Measurements from ENCODE around the gene ROBO4.
A peak's percentile ranks its signal among the peaks of the same experiment; 100 is the strongest.

Gene ROBO4

DNA sequence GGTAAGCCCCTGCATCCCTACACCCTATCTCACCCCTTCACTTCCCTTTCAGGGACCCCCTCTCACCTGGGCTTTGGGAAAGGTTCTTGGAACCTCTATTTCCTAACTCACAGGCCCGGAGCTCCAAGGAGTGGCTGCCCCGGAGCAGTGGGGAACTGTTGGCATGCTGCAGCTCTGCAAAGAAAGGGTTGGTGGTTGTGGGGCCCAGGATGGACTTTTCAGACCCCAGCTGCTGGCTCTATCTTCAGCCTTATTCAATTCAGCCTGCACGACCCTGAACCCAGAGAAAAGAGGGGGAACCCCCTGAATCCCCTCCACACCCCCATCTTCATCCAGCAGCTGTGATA, 10.0 kb downstream of the ROBO4 start:
- no peak for DNase-seq

DNA sequence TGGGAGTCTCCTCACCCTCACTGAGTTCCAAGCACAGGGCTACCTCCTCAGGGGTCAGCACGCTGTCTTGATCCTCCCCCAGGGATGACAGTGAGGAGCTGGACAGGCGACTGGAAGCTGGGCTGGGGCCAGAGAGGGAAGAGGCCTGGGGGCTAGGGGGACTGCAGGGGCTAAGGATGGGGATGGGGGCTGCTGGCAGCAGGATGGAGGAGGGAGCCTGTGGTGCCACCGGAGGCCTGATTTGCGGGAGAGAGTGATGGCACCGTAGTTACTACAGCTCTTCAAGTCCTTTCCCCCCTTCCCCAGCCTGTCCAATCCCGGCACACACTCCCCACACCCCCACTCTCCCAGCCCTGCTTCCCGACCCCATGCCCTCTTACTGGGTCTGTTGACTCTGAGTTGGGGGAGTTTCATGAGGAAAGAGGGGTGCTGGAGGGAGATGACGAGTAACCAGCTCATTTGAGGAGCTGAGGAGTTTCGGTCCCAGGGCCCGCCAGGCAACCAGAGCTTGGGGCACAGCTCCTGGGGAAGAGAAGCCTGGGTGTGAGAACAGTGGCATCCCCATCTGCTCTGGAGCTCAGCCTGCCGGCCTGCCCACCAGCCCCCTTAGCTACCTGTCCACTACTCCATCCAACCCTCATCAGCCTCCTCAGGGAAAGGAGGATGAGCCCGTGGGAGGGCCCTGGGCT, 10.5 kb downstream of the ROBO4 start:
- DNase-seq, result no peak

DNA sequence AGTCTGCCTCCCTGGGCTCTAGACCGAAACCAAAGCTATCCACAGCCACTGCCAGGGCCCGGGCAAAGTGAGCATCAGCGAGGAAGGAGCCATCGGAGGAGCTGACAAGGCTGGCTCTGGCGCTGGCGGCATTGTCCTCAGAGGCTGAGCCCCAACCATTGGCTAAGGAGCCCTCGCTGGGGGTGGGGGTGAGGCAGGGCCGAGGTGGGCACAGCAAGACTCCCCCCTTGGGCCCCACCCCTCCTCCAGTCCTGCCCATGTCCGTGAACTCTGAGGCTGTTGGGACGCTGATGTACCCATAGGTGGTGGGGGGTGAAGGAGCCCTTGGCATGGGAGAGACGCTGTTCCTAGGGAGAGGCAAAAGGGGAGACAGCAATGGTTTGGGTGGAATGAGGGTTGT, 11.2 kb downstream of the ROBO4 start:
- DNase-seq, result no peak

DNA sequence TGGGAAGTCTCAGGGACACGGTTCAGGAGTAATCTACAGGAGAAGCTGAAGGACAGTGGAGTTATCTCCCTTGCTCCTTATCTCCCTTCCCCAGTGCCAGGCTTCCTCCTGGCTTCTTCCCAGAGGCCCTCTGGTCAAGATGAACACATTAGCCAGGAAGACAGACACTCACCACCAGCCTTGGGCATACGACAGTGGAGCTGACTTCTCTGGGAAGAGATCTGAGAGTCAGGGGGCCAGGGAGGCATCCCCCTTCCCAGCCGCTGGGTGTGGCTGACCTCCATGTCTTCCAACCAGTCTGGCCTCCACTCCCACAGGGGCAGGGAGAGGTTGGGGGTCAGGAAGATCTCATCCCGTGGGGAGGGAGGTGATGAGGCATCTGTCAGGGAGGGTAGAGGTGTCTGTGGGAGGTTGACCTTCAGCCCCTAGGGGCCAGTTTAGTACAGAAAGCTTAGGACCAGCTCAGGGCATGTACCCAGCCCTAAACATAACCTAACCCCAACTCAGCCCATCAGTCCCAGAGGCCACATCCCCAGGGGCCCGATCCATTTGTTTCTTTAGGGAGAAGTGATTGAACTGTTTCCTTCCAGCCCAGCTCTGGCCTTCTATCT, 12.7 kb downstream of the ROBO4 start:
- DNase-seq, result no peak

DNA sequence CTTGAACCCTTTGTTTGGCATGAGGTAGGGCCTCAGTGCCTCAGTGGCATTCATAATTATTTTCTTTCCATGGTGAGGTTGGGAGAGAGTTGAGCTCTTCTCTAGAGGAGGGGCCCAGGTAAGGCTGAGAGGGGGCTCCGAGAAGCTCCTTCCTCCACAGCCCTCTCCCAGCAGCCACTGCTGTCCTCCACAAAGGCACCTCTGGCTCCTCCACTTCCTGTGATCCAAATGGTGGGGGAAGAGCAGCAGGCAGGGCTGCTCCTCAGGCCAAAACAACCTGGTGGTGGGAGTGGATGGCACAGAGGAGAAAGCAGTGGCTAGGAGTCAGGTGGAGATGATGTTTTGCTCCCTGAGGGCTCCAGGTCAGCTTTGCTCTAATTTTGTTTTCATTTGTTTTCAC, 13.3 kb downstream of the ROBO4 start:
- DNase-seq, result no peak

DNA sequence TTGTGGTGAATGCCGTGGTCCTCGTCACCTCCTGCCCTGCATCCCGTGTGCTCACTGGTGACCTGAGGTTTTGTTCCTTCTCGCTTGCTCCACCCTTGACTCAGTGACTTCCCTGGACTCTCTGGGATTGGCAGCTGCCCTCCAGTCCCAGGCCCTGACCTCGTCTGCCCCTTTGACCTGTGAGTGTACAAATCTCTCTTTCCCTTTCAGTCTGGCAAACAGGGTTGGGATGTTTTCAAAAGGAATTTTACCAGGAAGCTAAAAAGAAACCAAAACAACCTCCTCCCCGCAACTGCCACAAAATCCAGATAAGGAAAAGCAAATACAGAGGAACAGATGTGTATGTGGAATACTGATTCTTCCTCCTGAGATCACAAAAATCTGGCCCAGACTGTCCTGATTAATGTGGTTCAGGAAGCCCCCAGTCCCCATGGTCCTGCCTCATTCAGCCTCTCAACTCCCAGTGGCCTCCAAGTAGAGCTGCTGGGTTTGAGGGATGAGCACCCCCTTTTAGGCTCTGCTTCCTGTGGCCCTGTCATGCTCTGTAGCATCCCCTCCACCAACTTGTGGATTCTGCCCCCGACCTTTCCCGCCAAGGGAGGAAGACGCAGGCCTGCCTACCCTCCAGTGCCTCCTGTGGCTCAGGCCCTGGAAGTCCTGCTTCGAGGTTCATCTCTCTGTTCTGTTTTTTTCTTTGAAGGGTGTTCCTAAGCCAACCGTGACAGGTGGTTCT, 15.2 kb downstream of the ROBO4 start:
- DNase-seq, result no peak

DNA sequence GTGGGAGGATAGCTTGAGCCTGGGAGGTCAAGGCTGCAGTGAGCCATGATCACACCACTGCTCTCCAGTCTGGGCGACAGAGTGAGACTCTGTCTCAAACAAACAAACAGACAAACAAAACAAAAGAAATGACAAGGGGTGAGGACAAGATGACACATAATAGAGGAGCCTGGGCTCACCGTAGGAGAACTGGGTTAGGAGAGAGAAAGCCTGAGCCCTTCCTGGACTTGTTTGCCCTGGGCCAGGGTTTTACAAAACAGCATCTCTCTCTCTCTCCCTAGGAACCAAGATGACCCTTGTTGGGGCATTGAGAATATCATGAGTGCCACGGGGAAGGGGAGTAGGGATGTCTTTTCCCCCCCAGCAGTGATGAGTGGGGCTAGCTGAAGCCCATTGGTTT, 16.7 kb downstream of the ROBO4 start:
- DNase-seq, result no peak

DNA sequence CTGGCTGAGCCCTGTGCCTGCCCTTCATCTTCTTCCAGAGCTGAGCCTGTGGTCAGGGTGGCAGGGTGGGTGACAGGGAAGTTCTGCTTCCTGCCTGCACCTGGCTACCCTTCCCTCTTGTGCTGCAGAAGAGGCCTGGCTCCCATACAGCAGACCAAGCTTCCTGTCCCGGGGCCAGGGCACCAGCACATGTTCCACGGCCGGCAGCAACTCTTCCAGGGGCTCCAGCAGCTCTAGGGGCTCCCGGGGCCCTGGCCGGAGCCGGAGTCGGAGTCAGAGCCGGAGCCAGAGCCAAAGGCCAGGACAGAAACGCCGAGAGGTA, 17.4 kb downstream of the ROBO4 start:
- no peak for DNase-seq

DNA sequence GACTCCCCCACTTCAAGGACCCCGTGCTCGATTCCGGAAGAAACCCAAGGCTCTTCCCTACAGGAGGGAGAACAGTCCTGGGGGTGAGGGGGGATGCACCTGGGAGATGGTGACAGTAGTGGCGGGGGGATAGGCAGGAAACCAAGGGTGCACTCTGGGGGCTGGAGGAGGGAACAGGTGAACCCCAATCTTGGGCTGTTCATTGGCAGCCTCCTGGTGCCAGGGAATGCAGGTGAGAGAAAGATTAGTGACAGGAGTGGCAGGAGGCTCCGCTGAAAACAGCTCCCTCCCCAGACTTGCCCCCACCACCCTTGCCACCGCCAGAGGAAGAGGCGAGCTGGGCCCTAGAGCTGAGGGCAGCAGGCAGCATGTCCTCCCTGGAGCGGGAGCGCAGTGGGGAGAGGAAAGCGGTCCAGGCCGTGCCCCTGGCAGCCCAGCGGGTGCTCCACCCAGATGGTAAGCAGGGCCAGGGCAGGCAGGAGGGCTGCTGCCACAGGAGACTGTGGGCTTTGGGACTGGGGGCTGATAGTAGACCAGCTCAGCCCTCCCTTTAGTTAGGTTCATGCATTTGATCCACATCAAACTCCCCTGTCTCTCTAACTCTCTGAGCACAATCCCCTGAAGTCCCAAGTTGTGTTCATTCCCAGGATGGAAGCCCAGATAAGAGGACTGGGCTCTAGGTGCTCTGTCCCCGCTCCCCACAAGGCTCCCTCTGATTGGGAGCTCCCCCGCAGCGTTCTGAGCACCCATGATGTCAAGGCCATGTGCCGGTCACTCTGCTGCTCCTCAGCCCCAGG, 18.0 kb downstream of the ROBO4 start:
- no peak for DNase-seq

DNA sequence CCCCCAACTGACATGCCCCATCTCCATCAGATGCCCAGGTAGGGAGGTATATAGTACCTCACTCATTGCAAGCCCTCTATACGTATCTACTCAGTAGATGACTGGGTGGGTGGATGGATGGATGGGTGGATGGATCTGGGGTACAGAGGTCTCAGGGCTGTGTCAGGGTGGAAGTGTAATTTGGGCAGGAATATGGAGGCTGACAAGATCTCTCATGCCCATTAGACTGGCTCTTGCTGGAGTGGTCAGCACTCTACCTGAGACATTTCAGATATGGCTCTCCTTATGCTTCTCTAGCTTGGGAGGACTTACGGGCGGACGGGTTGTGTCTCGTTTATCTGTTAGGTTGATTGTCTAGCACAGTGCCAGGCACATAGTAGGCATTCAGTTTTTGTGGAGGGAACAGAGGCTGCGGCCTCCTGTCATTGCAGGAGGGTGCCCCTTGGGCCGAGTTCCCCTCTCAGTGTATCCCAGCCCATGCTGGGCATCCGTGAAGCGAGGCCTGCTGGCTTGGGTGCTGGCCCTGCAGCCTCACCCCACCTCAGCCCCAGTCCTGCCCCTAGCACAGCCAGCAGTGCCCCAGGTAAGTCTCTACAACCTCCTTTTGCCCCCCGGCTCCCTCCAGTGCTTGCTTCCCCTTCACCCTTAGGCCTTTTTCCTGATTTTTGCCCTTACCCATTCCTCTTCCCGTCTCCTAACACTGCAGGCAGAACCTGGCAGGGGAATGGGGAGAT, 18.7 kb downstream of the ROBO4 start:
- DNase-seq, result no peak

DNA sequence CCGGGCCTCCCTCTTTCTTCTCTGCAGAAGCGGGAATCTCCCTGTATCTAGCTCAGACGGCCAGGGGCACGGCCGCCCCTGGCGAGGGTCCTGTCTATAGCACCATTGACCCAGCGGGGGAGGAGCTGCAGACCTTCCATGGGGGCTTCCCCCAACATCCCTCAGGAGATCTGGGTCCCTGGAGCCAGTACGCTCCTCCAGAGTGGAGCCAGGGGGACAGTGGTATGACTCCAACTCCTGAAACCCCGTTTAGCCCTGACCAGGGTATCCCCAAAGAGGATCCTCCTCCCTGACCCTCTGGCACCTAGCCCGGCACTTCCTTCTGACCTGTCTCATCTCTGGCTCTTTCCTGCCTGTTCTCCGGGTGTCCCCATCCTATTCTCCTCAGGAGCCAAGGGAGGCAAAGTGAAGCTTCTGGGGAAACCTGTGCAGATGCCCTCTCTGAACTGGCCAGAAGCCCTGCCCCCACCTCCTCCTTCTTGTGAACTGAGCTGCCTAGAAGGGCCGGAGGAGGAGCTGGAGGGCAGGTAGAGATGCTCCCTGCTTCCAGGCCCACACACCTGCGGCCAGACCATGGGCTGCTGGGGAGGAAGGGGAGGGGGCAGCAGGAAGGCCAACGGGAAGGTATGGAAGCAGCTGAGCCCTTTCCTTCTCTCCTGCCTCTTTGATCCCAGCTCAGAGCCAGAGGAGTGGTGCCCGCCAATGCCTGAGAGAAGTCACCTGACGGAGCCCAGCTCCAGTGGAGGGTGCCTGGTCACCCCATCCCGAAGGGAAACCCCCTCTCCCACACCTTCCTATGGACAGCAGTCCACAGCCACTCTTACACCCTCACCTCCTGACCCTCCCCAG, 19.5 kb downstream of the ROBO4 start:
- no peak for DNase-seq

DNA sequence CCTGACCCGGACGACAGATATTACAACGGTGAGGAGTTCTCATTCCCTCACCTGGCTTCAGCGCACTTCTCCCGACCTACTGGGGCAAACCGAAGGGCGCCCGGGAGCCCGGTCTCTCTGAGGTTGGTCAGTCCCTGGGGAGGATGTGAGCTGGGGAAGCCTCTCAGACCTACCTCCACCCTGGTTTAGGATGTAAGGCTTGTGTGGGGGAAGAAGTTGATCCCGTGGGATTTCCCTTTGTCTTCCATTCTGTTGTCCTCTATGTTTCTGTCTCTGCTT, 20.1 kb downstream of the ROBO4 start:
- no peak for DNase-seq

DNA sequence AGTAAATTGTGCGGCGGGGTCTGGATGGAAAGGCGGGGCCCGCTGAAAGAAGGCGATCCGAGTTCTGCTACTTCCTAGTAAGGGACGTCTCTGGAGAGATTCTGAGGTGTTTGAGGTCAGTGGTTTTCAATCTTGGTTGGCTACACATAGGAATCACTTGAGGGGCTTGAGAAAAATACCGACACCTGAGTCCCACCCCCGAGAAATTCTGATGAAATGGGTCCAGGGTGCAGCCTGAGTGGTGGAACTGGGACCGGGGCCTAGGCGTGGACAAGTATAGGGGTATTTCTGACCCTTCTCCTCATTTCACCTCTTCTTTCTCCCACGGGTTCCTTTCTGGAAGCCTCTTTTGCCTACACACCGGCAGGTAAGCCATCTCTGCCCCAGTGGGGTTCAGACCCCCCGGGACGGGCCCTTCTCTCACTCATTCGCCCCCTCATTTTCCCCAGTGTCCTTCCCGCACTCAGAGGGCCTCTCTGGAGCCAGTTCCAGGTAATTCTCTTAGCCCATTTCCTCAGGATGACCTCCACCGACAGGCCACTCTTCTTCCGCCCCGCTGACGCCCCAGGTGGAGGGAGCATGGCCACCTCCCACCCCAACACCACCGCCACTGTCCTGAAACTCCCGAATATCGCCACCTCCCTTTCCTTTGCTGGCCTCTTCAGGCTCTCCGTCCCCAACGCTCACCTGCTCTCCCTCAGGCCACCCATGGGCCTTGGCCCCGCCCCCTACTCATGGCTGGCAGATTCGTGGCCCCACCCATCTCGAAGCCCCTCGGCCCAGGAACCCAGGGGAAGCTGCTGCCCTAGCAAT, 20.6 kb downstream of the ROBO4 start:
- no peak for DNase-seq

DNA sequence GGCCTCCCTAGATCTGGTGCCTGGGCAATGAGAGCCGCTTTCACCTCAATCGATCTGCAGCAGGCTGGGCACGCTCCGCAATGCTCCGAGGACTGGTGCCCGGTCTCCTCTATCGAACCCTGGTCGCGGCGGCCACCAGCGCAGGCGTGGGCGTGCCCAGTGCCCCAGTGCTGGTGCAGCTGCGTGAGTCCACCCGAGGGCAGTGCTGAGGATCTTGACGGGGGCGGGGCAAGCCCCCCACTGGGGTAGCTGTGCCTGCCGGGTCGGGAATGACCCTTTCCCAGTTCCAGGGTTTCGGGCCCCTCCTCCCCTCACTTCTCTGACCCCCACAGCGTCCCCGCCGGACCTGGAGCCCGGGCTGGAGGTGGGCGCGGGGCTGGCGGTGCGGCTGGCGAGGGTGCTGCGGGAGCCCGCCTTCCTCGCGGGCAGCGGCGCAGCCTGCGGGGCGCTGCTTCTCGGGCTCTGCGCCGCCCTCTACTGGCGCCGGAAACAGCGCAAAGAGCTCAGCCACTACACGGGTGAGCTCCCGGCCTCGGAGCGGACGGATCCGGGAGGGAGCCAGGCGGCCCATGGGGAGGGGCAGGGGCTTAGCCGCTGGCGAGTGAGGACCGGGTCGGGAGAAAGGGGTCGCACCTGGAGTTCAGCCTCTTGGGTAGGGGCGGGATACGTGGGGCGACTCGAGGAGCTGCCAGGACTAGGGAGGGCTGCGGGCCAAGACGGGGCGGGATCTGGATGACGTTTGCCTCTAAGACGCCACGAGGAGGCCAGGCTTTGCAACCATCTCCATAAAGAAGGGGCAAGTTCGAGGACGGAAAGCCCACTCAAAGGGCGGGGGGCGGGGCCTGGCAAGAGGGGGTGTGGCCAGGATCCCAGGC, 21.5 kb downstream of the ROBO4 start:
- peak; percentile 49 to 61 (median 59) for DNase-seq

DNA sequence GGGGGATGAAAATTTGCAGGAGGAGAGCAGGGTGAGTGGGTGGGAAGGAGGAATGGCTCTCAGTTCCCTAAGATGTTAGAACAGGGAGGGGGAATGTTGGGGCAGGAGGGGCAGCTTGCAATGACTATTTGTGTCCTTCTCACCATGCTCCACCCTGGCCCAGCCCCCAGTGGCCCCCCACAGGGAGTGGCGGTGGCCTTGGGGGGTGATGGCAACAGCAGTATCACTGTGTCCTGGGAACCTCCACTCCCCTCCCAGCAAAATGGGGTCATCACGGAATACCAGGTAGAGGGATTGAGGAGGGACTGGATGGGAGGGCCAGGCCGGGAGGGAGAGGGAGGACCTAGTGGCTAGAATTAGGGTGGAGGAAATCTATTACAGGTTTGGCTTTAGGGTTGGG, 22.3 kb downstream of the ROBO4 start:
- DNase-seq, result no peak

DNA sequence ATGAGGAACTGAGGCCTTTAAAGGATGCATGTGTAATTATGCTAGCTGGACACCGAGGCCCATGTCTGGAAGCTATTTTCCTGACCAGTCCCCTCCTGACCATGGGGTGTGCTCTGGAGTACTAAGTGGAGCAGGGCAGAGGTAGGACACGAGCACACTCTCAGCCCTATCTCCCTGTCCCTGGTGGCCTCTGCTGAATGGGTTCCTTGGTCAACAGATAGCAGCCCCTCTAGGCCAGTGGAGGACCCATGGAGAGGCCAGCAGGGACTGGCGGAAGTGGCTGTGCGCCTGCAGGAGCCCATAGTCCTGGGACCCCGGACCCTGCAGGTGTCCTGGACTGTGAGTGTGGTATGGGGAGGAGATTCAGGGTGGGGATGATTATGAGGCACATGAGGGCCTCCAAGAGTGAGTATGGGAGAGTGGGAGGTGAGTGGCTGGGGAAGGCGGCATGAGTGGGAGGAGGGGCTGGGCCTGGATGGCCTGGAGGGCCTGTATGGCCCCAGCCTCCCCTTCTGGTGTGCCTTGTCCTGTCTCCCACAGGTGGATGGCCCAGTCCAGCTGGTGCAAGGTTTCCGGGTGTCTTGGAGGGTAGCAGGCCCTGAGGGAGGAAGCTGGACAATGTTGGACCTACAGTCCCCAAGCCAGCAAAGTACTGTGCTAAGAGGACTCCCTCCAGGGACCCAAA, 23.0 kb downstream of the ROBO4 start:
- no peak for DNase-seq

DNA sequence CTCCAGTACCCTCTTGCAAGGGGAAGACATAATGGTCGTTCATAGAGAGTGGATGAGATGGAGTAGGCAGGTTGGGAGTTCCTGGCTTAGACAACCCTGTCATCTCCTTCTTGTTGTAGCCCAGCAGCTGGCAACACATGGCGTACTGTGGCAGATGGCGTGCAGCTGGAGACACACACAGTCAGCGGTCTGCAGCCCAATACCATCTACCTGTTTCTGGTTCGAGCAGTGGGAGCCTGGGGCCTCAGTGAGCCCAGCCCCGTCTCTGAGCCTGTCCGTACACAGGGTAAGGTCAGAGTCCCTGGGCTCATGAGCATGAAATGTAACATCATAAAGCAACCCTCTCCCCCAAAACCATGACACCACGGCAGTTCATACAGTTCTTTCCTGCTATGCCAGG, 23.7 kb downstream of the ROBO4 start:
- no peak for DNase-seq

DNA sequence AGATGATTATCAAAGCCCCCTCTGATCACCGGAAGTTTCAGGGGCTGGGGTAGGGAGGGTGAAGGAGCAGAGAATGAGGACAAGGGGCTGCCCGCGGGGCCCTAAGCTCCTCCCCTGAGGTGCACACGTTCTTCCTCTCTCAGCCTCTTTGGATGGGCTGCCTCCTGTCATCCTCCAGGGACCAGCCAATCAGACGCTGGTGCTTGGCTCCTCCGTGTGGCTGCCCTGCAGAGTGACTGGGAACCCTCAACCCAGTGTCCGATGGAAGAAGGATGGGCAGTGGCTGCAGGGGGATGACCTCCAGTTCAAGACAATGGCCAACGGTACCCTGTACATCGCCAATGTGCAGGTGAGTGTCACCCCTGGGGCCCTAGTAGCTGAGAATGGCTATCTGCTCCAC, 24.9 kb downstream of the ROBO4 start:
- DNase-seq, result no peak

DNA sequence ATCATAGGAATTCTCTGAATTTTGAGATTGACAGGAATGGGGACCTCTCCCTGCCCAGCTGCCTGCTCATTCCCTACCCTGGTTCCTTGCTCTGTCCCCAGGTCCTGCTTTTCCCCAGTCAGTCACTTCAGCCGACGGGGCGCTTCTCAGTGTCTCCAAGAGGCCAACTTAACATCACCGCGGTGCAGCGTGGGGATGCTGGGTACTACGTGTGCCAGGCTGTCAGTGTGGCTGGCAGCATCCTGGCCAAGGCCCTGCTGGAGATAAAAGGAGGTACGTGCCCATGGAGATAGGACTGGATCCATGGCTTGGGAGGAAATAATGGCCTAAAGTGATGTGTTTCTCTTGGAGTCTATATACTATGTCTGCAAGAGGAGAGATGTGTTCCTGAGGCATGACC, 25.4 kb downstream of the ROBO4 start:
- no peak for DNase-seq

DNA sequence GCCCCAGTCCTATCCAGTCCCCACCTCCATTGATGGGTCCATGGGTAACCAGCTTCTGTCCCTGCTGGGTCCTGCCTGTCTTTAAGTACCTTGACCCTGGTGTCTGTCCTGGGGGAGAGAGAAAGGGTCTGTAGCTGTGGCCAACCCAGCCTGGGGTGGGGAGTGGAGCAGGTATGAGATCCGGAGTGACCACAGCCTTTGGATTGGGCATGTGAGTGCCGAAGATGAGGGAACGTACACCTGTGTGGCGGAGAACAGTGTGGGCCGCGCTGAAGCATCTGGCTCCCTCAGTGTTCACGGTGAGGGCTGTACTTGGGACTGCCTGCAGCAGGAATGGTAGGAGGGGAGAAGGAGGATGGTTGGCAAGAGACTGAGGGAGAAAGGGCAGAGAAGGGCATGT, 27.2 kb downstream of the ROBO4 start:
- no peak for DNase-seq

Data from activated CD4-positive, CD25-positive, alpha-beta regulatory T cell (primary cell).